ENCODE data around the gene KCNJ10.

The KCNJ10 gene

GRCh38 chr1:160024195-160024905 is 45.6 kb downstream of the KCNJ10 start:
- no peak for DNase-seq (ENCODE audit: low read depth in 2 of 2)

- no peak for DNase-seq (ENCODE audit: low read depth in 2 of 2)
These were observed 47.3 kb downstream of the KCNJ10 start for GRCh38 chr1:160022330-160023310.

DNA sequence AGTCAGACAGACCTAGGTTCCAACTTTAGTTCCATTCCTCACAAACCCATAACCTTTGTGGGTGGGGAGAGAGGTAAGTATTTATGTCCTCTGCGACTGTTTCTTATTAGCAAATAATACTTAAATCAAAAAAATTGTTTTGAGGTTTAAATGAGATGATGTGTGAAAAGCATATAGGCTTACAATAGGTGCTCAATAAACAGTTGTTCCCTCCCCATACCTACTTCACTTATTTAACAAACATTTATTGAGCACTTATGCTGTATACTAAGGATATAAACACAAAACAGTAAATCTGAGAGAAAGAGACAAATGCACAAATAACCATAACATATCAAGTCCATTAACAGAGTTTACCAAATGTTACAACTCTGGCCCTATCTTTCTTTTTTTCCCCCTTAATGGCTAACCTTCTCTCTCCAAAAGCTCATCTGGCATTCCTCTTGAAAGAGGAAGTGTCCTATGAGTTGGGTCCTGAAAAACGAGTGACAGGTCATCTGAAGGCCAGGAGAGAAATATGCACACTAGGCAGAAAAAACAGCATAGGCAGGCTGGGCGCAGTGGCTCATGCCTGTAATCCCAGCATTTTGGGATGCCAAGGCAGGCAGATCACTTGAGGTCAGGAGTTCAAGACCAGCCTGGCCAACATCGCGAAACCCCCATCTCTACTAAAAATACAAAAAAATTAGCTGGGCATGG is 48.4 kb downstream of the KCNJ10 start:
- DNase-seq (ENCODE audit: low read depth in 2 of 2): no peak

DNA sequence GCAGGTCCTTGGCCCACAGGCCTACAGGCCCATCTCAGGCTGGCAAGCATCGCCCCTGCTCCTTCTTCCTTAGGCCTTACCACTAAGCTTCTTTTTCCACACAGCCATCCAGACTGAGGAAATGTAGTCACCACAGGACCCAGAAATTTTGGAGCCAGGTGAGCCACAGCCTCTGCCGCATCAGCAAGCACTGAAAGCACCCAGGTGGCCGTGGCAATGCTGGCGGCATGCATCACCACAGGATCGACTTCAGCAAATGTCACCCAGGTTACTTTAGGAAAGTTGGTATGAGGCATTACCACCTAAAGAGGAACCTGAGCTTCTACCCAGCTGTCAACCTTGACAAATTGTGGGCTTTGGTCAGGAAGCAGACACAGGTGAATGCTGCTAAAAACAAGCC is 49.8 kb downstream of the KCNJ10 start:
- DNase-seq (ENCODE audit: low read depth in 2 of 2): no peak

GRCh38 chr1:160018900-160019299 is 51.1 kb downstream of the KCNJ10 start:
- DNase-seq (ENCODE audit: low read depth in 2 of 2): no peak

GRCh38 chr1:160018347-160018746 is 51.6 kb downstream of the KCNJ10 start:
- DNase-seq (ENCODE audit: low read depth in 2 of 2): no peak

GRCh38 chr1:160017592-160017991 is 52.4 kb downstream of the KCNJ10 start:
- no peak for DNase-seq (ENCODE audit: low read depth in 2 of 2)

- no peak for DNase-seq (ENCODE audit: low read depth in 2 of 2)
These were observed 58.2 kb downstream of the KCNJ10 start for GRCh38 chr1:160011781-160012180.

- no peak for DNase-seq (ENCODE audit: low read depth in 2 of 2)
These were observed 60.2 kb downstream of the KCNJ10 start for GRCh38 chr1:160009801-160010200.

GRCh38 chr1:160009081-160009480 is 60.9 kb downstream of the KCNJ10 start:
- no peak for DNase-seq (ENCODE audit: low read depth in 2 of 2)

DNA sequence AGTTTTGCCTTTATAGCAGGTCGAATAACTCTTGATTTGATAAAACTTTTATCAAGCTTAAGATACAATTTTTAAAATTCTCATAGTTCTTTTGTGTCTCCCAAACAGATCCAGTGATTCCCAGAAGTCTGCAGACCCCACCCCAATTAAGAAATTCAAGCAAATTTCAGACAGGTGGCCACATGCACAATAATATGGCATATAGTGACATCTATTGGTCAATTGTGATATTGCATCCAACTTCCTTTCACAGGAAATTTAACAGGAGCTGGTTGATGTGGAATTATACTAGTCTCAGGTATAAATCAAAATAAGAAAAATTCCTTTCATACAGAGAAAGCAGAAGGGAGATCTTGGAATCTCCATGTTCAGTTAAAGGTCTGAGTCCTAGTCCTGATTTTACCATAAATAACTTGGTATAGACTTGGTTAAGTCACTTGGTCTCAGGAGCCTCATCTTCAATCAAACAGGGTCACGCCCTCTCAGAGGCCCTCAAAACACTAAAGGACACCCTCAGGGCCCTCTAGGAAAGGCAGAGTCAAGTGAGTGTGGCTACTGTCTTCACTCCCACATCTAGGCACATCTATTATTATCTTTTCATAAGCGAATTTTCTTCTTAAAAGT is 62.3 kb downstream of the KCNJ10 start:
- DNase-seq (ENCODE audit: low read depth in 2 of 2): no peak

DNA sequence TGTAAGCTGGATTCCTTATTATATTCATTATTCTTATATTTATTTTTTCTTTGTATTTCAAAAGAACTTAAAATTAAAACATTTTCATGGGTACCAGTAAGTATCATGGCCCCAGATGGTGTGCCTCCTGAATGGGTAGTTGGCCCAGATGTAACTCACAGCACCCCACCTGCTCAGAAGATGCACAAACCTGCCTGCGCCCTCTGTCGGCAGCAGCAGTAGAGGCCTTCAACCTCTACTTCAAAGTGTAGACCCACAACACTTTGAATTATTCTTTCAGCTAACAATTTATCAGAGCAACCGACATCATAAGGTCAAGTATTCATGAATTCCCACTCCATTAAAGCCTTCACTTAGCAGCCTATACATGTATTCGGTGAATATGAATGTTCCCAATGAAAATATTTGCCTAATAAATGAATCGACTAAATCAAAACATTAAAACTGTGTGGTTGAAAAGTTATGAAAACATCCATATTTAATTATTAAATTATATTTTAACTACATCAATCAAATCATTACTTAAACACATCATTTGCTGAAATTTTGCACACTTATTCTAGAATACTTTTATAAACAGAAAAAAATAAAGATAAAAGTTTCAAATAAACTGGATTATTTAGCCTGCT is 63.5 kb downstream of the KCNJ10 start:
- peak; percentile 65 to 69 for DNase-seq (ENCODE audit: low read depth in 2 of 2)

DNA sequence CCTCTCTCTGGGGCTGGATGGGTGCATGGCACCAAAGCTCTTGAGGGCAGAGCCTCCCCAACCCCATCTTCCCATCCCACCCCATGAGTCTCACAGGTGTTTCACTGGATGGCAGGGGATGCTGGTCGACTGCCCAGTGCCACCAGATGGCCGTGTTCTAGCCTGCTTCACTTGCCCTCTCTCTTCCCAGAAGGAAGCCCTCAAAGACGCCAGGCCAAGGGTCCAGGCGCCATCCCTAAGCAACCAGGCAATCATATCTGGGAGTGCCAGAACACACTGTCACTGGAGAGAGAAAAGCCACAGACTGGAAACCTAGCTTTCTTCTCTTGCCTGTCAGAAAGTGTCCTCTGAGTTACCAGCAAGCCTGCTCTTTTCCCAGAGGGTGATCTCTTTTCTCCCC is 64.9 kb downstream of the KCNJ10 start:
- DNase-seq (ENCODE audit: low read depth in 2 of 2): no peak

- no peak for DNase-seq (ENCODE audit: low read depth in 2 of 2)
These were observed 65.5 kb downstream of the KCNJ10 start for GRCh38 chr1:160004425-160004824.

DNA sequence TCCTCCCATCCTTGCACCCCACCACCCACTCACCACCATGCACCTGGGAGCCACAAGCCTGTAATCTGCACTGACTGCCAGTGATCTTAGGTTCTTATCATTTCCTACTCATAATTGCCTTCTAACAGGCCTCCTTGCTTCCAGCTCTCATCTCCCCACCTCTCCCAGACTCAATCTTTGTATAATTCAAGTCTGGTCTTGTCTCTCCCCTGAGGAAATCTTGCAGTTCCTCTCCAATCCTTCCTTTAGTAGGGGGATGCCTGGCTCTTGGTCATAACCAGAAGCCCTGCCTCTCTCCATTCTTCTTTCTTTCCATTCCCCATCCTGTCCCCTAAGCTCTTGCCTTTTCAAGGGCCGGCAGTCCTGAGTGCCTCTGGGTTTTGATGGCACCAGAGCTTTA is 66.0 kb downstream of the KCNJ10 start:
- no peak for DNase-seq (ENCODE audit: low read depth in 2 of 2)

DNA sequence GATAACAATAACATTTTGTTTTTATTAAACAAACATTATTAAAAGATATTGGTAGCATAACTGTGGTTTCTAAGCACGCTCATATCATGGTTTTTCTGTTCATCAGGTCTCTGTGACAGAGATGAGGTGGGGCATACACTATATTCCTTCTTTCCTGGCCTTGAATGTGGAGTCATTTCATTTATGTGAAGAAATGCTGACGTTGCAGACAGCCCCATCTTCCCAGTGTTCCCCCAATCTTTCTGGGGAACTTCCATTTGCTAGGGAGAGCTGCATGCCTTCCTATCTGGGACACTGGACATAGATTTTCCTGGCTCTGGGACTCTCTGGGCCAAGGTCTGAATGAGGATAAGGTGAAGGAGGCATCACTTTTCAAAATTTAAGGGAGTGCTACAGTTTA is 68.5 kb downstream of the KCNJ10 start:
- DNase-seq (ENCODE audit: low read depth in 2 of 2): no peak

- no peak for DNase-seq (ENCODE audit: low read depth in 2 of 2)
These were observed 70.8 kb downstream of the KCNJ10 start for GRCh38 chr1:159999204-159999603.

DNA sequence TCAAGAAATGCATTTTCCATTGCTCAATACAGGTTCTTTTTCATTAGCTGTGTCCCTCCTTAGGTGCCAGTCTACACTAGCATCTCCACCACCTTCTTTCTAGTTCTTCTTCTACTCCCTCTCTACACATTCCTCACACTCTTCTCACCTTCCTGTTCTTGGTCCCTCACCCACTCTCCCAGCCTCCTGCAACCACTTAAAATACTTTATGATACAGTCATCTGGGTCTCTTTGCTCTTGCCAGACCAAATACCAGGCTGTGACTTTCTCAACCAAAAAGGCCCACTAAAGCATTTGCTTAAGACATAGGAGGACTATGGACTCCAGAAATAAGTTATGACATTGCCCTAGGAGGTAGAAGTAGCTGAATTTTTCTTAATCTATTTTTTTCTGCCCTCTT is 73.3 kb downstream of the KCNJ10 start:
- DNase-seq (ENCODE audit: low read depth in 2 of 2): no peak

DNA sequence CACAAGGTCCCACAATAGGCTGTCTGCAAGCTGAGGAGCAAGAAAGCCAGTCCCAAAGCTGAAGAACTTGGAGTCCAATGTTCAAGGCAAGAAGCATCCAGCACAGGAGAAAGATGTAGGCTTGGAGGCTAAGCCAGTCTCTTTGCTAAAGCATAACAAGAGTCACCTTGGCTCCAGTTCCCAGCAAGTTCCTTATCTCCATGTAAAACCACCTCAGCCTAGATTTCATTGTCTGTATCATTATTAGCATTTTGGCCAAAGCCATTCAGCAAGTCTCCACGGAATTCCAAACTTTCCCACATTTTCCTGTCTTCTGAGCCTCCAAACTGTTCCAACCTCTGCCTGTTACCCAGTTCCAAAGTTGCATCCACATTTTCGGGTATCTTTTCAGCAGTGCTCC is 75.1 kb downstream of the KCNJ10 start:
- DNase-seq (ENCODE audit: low read depth in 2 of 2): no peak

GRCh38 chr1:159993911-159994310 is 76.0 kb downstream of the KCNJ10 start:
- no peak for DNase-seq (ENCODE audit: low read depth in 2 of 2)

GRCh38 chr1:159992161-159992560 is 77.8 kb downstream of the KCNJ10 start:
- no peak for DNase-seq (ENCODE audit: low read depth in 2 of 2)

Measured in stimulated activated CD4-positive, alpha-beta T cell treated with anti-CD3 and anti-CD28 coated beads, Interleukin-4, amount 100 ng/mL, for 48 hours (primary cell).